Stimulated activated CD4-positive, alpha-beta T cell treated with anti-CD3 and anti-CD28 coated beads, TNF-alpha, amount 100 ng/mL, for 24 hours (primary cell): Measurements from ENCODE around the gene SYT5.
A peak's percentile ranks its signal among the peaks of the same experiment; 100 is the strongest.
"Not testable (repeated sequence)": the region's sequence is repeated elsewhere in the genome, so short reads cannot be mapped to it uniquely, and the experiment has no call there.

ENCODE experiments used
- DNase-seq, 3 experiments: peaks; one replicate each; pipeline ENCODE4 v3.0.0-alpha.2; 2020; ENCODE audit warnings: low read depth in 3 of 3

SYT5 gene

GRCh38 chr19:55179606-55180484 is at the start of gene SYT5:
Gene SYT5, minus strand, starts transcription at chr19:55180289. Its CDS starts 1,248 bp downstream, at chr19:55179041.
- peak; percentile 34 to 57 (median 36) for DNase-seq

- no peak for DNase-seq
Observed at GRCh38 chr19:55229789-55230182, 49.7 kb upstream of the SYT5 start.

GRCh38 chr19:55229145-55229788 is 49.2 kb upstream of the SYT5 start:
- DNase-seq: no peak

DNA sequence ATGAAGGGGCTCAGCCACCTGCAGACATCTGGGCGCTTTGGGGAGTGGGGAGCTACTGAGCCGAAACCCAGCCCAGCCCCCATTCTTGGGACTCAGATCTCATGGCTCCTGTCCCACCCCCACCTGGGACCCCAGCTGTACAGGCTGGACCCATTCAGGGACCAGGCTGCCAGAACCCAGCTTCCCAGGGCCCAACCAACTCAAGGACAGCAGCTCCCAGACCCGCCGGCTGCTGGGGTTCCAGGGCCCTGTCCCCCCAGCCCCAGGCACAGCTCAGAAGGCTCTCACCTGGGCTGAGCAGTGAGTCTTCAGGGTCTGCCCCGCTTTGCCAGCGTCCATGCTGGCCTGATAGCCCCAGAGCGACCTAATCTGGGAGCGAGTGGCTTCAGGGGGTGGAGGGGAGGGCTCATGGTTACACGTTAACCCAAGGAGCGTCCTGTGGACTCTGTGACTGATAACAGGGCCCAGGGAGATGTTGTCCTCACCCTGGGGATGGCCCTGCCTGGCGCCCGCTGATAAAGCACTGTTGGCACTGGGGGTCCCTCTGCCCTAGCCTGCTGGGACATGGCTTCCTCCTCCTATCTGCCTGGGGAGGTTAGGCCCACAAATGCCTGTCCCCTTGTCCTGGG is 48.4 kb upstream of the SYT5 start, which contains the start of gene TMEM86B:
TMEM86B (minus strand) TSS at position 361 of the 629 bp plus-strand sequence; CDS start at position 339, 22 bp downstream.
- no peak for DNase-seq

- DNase-seq: no peak
Observed at GRCh38 chr19:55228015-55228391, 47.9 kb upstream of the SYT5 start.

- no peak for DNase-seq
Observed at GRCh38 chr19:55227241-55228014, 47.3 kb upstream of the SYT5 start.

DNA sequence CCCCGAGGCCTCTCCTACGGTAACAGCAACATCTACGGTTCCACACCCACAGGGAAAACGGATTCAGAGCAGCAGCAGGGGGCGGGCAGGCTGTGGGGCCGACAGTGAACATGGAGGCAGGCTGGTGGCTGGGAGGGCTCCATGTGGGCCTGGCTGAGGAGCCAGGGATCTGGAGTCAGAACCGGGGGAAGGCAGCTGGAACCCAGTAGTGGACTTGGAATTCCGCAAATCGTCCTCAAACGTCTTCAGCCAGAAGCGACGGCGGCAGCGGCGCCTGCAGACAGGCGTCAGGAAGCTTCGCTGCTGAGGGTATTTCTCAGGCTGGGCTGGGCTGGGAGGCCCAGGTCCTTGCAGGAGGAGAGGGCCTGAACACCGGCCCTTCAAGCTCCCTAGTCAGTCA is 46.7 kb upstream of the SYT5 start:
- DNase-seq: no peak

GRCh38 chr19:55226273-55226672 is 46.2 kb upstream of the SYT5 start:
- DNase-seq: no peak

GRCh38 chr19:55225415-55225958 is 45.4 kb upstream of the SYT5 start:
- DNase-seq: no peak

DNA sequence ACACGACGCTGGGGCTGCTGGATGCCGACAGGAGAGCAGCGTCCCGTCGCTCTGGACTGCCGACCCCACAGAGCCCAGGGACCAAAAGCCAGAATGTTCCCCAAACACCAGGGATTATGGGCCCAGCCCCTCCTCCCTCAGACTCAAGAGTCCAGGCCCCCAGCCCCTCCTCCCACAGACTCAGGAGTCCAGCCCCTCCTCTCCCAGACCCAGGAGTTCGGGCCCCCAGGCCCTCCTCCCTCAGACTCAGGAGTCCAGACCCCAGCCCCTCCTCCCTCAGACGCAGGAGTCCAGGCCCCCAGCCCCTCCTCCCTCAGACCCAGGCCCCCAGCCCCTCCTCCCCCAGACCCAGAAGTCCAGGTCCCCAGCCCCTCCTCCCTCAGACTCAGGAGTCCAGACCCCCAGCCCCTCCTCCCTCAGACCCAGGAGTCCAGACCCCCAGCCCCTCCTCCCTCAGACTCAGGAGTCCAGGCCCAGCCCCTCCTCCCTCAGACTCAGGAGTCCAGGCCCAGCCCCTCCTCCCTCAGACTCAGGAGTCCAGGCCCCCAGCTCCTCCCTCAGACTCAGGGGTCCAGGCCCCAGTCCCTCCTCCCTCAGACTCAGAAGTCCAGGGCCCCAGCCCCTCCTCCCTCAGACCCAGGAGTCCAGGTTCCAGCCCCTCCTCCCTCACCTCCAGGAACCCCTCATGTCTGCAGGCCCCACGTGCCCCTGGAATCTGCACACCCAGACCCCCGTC is 44.8 kb upstream of the SYT5 start:
- not testable (repeated sequence) for DNase-seq

DNA sequence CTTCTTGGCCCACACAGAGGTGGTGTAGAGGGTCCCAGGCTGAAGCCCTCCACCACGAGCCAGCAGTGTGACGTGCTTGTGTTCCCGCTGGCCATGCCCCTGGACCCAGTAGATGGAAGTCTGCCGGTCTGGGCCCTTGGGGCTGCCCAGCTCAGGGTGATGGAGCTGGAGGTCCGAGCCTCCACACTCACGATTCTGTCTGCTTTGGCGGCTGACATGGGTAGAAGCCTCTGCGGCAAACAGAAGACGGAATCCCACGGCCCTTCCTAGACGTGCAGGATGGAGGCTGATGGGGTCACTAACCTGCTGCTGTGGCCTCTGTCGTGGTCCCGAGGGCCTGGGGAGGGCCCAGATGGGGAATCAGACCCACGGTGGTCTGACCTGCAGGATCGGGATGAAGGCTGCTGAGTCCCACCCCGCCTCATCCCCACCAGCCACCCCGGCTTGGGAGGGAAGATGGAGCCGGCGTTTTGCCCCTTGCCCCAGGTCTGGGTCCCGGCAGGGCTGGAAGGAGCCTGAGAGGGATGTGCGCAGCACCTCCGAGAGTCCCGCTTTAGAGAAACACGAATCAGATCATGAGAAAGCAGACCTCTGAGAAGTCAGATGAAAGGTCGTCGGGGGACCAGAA is 44.1 kb upstream of the SYT5 start:
- DNase-seq: no peak

GRCh38 chr19:55223291-55224037 is 43.4 kb upstream of the SYT5 start:
- DNase-seq: no peak

- no peak for DNase-seq
Observed at GRCh38 chr19:55220525-55220924, 40.4 kb upstream of the SYT5 start.

- peak; percentile 17 to 61 (median 21) for DNase-seq
Observed at GRCh38 chr19:55216461-55217198, 36.5 kb upstream of the SYT5 start.

DNA sequence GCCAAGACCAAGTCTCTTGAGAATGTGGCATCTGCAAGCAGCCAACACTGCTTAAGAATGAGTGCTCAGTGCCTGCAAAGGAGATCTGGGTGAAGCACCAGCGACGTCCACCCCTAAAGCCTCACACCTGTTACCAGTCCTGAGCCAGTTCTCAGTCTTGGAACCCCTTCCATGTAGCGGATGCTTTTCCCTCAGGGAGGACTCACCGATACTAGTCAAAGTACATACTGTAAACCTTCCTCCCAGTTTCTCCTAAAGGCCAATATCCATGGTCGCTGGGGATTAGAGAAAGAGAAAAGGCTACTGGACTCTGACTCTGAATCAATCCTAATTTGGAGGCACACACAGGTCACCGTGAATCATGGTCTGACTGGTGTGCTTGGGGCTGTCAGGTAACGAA is 33.5 kb upstream of the SYT5 start:
- DNase-seq: no peak

- DNase-seq: peak in 1 of 3 experiments; percentile 58
Observed at GRCh38 chr19:55212447-55212846, 32.4 kb upstream of the SYT5 start.

DNA sequence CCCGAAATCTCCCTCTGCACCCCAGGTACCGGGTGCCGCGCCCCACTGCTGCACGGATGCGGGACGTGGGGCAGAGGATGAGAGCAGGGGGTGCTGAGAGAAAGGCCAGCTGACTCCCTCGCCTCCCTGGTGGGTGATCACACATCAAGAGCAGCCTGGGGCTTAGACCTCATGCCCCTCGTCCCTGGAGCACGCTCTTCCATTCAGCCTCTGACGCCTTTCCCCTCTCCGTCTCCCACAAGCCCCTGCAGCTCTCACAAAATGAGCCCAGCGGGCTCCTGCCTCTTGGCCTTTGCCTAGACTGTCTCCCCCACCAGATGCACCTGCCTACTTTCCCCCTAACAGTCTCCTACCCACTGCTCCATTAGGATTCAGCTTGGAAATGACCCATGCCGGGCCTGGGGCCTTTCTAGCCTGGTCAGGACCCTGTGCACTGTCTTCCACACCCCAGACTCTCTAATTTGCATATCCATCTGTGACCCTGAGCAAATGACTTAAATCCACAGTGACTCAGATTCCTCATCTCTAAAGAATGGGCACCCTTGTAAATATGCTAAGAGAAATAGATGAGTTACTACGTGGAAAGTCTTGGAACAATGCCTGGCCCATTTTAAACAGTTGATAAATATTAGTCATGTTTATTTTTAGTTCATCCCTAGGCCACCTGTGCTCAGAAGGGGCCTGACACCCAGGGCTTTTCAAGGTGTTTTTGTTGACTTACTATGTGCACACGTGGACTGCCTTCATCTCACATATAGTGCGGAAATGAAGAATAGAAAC is 29.8 kb upstream of the SYT5 start:
- no peak for DNase-seq
